Measurements from ENCODE around the gene WDFY4. TPM values are rescaled to one million over a fixed set of nuclear protein-coding genes. Genes with fewer than 3 reads are reported as not detected.
A peak's percentile ranks its signal among the peaks of the same experiment; 100 is the strongest.

Gene WDFY4
- total RNA-seq, 6 donors from 2014 or later: 10.1 to 48.9 (median 32.1) TPM

GRCh38 chr10:48700071-48700470, 15.4 kb downstream of the WDFY4 start:
- WGBS, 2 donors: 75 to 81% methylated on average over 2 of the region's 2 CpGs
- TF ChIP-seq POLR2A (IDR thresholded peaks at IDR 0.05) (no peak), CTCF (IDR thresholded peaks at IDR 0.05) (no peak), EP300 (IDR thresholded peaks at IDR 0.05) (no peak), POLR2AphosphoS5 (IDR thresholded peaks at IDR 0.05) (no peak)

GRCh38 chr10:48700493-48700892, 15.8 kb downstream of the WDFY4 start:
- H3K27ac ChIP-seq: no peak overlapping the region
- no peak overlapping the region for H3K4me3 ChIP-seq
- ATAC-seq (ENCODE audit: low FRiP score in 2 of 2) (no peak), DNase-seq (no peak)
- no peaks in the 10 kb centered on the region for H3K4me1 ChIP-seq
- no peaks in the 10 kb centered on the region for H3K9me3 ChIP-seq
- H3K27me3 ChIP-seq: no peaks in the 10 kb centered on the region
- no peak for TF ChIP-seq POLR2AphosphoS5 (IDR thresholded peaks at IDR 0.05)
- TF ChIP-seq POLR2A (IDR thresholded peaks at IDR 0.05): no peak
- WGBS, 2 donors: 81 to 89% methylated on average over 7 to 9 of the region's 9 CpGs
- no peaks in the 10 kb centered on the region for H3K36me3 ChIP-seq

More at GRCh38 chr10:48700071-48700470, 15.4 kb downstream of the WDFY4 start:
- H3K36me3 ChIP-seq: no peaks in the 10 kb centered on the region
- DNase-seq (no peak), ATAC-seq (ENCODE audit: low FRiP score in 2 of 2) (no peak)
- no peak overlapping the region for H3K27ac ChIP-seq
- H3K9me3 ChIP-seq: no peaks in the 10 kb centered on the region
- H3K4me3 ChIP-seq: no peak overlapping the region
- no peaks in the 10 kb centered on the region for H3K4me1 ChIP-seq
- no peaks in the 10 kb centered on the region for H3K27me3 ChIP-seq

GRCh38 chr10:48701139-48701901, 16.6 kb downstream of the WDFY4 start:
- no peak for TF ChIP-seq POLR2AphosphoS5 (IDR thresholded peaks at IDR 0.05)
- no peak for TF ChIP-seq EP300 (IDR thresholded peaks at IDR 0.05)
- TF ChIP-seq CTCF (IDR thresholded peaks at IDR 0.05): no peak
- no peak for TF ChIP-seq POLR2A (IDR thresholded peaks at IDR 0.05)
- H3K4me3 ChIP-seq: no peak overlapping the region
- H3K27ac ChIP-seq: no peak overlapping the region
- no peaks in the 10 kb centered on the region for H3K27me3 ChIP-seq
- H3K9me3 ChIP-seq: no peaks in the 10 kb centered on the region
- ATAC-seq (ENCODE audit: low FRiP score in 2 of 2) (no peak), DNase-seq (no peak)
- 54 to 60% methylated on average over 8 of the region's 8 CpGs for WGBS, 2 donors
- no peaks in the 10 kb centered on the region for H3K36me3 ChIP-seq
- H3K4me1 ChIP-seq: no peaks in the 10 kb centered on the region

GRCh38 chr10:48701941-48702340, 17.3 kb downstream of the WDFY4 start:
- H3K27me3 ChIP-seq: no peaks in the 10 kb centered on the region
- TF ChIP-seq POLR2A (IDR thresholded peaks at IDR 0.05) (no peak), POLR2AphosphoS5 (IDR thresholded peaks at IDR 0.05) (no peak), CTCF (IDR thresholded peaks at IDR 0.05) (no peak), EP300 (IDR thresholded peaks at IDR 0.05) (no peak)

GRCh38 chr10:48703531-48704122, 19.0 kb downstream of the WDFY4 start:
- DNase-seq (no peak), ATAC-seq (ENCODE audit: low FRiP score in 2 of 2) (peak in 1 of 2 donors; percentile 48)
- H3K9me3 ChIP-seq: no peaks in the 10 kb centered on the region
- no peaks in the 10 kb centered on the region for H3K27me3 ChIP-seq
- TF ChIP-seq CTCF (IDR thresholded peaks at IDR 0.05) (no peak), POLR2A (IDR thresholded peaks at IDR 0.05) (no peak), EP300 (IDR thresholded peaks at IDR 0.05) (no peak), POLR2AphosphoS5 (IDR thresholded peaks at IDR 0.05) (no peak)
- peaks cover 0 to 5% (median 4%) of the 10 kb centered on the region in 4 donors for H3K4me1 ChIP-seq
- no peak overlapping the region for H3K27ac ChIP-seq
- H3K4me3 ChIP-seq: no peak overlapping the region
- H3K36me3 ChIP-seq: no peaks in the 10 kb centered on the region
- 69 to 84% methylated on average over 5 of the region's 5 CpGs for WGBS, 2 donors

More at GRCh38 chr10:48701941-48702340, 17.3 kb downstream of the WDFY4 start:
- Histone ChIP-seq H3K27ac (no peak overlapping the region), H3K36me3 (no peaks in the 10 kb centered on the region), H3K4me1 (no peaks in the 10 kb centered on the region), H3K9me3 (no peaks in the 10 kb centered on the region), H3K4me3 (no peak overlapping the region)
- DNase-seq: no peak
- no peak for ATAC-seq (ENCODE audit: low FRiP score in 2 of 2)
